ENCODE data around the gene CELF4.

The CELF4 gene

DNA sequence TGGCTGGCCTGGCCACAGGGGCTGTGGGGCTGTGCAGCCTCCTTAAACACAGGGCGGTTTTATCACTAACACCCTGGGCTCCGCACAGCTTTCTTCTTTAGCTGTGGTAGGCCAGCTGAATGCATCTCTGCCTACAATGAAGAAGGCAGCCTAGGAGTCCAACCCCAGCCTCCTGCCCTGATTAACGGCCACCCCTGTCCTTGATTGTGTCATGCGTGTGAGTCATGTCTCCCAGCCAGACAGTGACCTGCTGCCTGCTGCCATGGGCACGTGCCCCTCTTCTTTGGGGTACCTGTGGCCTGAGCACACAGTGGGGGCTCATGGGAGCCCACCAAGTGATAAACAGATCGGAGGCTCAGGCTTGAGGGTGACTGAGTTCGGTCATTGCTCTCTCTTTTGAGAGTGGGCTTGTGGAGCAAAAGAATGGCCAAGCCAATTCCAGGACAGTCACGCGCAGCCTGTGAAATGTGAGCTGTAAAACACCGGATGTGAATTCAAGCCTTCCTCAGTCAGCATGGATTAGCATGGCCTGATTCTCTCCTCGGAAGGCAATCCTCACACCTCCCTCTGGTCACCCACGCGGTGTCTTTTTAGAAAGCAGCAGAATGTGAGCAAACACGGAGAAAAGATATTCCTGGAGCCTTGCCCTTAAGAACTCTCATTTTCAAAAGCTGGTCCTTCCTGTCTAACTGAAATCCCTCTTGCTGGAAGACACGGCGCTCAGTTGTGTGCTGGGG lies 144.1 kb downstream of the CELF4 start:
- H3K27ac ChIP-seq = no peak overlapping the region
- TF ChIP-seq, protein P1, sequence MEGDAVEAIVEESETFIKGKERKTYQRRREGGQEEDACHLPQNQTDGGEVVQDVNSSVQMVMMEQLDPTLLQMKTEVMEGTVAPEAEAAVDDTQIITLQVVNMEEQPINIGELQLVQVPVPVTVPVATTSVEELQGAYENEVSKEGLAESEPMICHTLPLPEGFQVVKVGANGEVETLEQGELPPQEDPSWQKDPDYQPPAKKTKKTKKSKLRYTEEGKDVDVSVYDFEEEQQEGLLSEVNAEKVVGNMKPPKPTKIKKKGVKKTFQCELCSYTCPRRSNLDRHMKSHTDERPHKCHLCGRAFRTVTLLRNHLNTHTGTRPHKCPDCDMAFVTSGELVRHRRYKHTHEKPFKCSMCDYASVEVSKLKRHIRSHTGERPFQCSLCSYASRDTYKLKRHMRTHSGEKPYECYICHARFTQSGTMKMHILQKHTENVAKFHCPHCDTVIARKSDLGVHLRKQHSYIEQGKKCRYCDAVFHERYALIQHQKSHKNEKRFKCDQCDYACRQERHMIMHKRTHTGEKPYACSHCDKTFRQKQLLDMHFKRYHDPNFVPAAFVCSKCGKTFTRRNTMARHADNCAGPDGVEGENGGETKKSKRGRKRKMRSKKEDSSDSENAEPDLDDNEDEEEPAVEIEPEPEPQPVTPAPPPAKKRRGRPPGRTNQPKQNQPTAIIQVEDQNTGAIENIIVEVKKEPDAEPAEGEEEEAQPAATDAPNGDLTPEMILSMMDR (conservative IDR thresholded peaks at IDR 0.05) = no peak

DNA sequence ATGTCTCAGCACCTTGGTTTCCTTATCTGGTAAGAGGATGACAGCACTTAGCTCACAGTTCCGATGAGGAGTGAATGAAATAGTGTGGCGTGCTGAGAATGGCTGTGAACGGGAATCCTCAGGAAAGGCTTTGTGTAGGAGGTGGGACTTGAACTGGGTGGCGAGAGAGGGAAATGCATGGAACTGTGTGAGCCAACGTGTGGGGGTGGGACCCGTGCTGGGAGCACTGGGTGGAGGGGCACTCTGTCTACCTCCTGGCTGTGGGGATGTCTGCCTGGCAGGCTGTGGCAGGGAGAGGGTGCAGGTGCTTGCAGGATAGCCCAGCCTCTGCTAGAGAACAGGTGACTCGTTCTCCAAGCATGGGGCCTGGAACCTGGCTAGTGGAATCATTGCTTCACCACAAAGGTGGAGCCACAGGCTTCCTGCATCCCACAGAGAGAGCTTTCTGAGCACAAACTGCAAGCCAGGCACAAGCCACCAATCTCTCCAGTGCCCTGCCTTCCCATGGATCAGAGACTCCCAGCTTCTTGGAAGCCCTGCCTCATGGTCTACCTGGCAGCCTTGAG lies 145.2 kb downstream of the CELF4 start:
- no peak overlapping the region for H3K27ac ChIP-seq
- TF ChIP-seq, protein P1 (conservative IDR thresholded peaks at IDR 0.05) = no peak

DNA sequence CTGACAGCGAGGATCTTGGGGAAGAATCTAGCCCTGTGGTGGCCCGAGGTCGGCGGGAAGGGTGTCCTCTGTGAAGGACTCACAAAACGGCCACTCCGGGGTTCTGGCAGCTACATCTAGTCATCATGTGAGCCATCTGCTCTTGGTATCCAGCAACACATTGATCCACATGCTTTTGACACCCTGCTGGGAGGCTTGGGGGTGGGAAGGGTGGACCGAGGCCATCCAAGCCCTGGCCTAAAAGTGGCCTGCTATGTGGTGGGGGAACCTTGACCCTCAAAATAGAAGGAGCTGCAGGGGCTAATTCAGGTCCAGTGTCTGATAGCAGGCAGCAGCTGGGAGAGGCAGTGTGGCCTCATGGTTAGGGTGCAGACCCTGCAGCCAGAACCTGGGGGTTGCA lies 145.7 kb downstream of the CELF4 start:
- TF ChIP-seq, protein P1 (conservative IDR thresholded peaks at IDR 0.05) = no peak
- no peak overlapping the region for H3K27ac ChIP-seq

DNA sequence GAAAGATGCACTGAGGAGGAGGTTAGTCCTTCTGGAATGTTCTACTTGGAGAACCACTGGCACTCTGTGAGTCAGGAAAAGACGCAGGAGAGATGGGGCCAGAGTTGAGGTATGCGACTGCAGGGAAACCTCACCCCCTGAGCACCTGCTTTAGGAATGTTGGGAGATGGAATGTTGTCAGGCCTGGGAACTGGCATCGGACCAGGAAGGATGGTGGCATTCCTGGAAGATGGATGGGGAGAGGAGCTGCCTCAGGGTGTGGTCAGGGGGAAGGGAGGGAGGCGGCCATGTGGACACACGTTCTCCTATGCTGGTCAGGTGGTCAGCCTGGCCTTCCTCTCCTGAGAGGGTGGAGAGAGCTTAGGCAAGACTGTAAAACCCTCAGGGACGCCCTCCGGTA lies 146.3 kb downstream of the CELF4 start:
- H3K27ac ChIP-seq = no peak overlapping the region
- TF ChIP-seq, protein P1 (conservative IDR thresholded peaks at IDR 0.05) = no peak

DNA sequence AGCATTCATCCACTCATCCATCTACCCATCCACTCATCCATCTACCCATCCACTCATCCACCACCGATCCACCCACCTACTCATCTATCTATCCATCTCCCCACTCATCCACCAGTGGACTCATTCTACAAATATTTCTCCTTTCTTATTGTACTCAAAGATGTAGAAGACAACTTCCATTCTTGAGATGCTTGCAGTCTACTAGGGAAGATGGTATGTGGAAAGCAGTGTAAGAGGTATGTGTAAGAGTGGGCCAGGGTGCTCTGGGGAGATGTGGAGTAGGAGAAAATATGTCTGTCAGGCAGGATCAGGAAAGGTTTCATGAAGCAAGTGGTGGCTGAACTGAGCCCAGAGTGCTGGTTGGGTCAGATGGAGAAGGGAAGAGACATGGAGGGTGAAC lies 150.8 kb downstream of the CELF4 start:
- TF ChIP-seq, protein P1 (conservative IDR thresholded peaks at IDR 0.05) = no peak

DNA sequence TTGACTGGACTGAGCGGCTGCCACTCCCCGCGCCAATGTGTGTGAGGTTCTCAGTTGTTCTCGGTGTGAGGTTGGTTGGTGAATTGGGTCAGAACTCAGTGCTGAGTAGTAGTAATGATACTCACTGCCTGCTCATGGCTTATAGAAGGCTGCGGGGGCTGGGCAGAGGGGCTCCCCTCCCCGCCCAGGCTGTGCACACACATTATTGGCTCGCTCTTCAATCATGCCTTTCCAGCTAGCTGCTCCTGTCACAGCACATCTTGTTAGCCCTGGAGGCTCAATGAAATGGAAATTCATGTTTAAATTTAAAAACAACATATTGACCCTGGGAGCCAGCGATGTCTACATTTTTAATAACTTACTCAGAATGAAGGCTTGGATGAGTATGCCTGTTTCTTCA lies 152.8 kb downstream of the CELF4 start:
- TF ChIP-seq, protein P1 (conservative IDR thresholded peaks at IDR 0.05) = no peak

More for the DNA sequence above, 150.8 kb downstream of the CELF4 start:
- H3K27ac ChIP-seq = no peak overlapping the region

DNA sequence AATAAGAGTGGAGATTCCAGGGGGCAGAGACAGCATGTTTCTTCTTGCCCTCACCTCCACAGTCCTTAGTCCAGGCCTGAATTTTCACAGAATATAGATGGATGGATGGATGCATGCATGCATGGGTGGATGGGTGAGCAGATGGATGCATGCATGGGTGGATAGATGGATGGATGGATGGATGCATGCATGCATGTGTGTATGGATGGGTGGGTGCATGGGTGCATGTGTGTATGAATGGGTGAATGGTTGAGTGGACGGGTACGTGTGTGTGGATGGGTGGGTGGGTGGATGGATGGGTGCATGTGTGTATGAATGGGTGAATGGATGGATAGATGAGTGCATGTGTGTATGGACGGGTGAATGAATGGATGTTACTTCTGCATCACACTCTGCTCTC lies 153.3 kb downstream of the CELF4 start:
- TF ChIP-seq, protein P1 (conservative IDR thresholded peaks at IDR 0.05) = no peak

More for the DNA sequence above, 152.8 kb downstream of the CELF4 start:
- H3K27ac ChIP-seq = no peak overlapping the region

More for the DNA sequence above, 153.3 kb downstream of the CELF4 start:
- H3K27ac ChIP-seq = no peak overlapping the region
